Muscle of arm (tissue), 12 donors: ENCODE measurements around the gene C5orf34. TPM values are rescaled to one million over a fixed set of nuclear protein-coding genes. Genes with fewer than 3 reads are reported as not detected.
"Not testable (repeated sequence)": the region's sequence is repeated elsewhere in the genome, so short reads cannot be mapped to it uniquely, and the experiment has no call there.

Experiments used
- DNase-seq: peaks from one replicate; pipeline ENCODE4 v3.0.0-alpha.2; 2013
- polyA plus RNA-seq, 12 donors: library from polyadenylated mRNA; unstranded; fragments of 120-200 nt; gene quantifications; one replicate each; pipeline ENCODE4 v1.2.1, GENCODE V29; 2013; ENCODE audit not compliant: insufficient read length in 12 of 12

The C5orf34 gene
- polyA plus RNA-seq, 12 donors: 2.4 to 9.0 (median 5.0) TPM; not detected in 1

- no peak for DNase-seq
Measured at GRCh38 chr5:43520615-43521014, 5.7 kb upstream of the C5orf34 start.

DNA sequence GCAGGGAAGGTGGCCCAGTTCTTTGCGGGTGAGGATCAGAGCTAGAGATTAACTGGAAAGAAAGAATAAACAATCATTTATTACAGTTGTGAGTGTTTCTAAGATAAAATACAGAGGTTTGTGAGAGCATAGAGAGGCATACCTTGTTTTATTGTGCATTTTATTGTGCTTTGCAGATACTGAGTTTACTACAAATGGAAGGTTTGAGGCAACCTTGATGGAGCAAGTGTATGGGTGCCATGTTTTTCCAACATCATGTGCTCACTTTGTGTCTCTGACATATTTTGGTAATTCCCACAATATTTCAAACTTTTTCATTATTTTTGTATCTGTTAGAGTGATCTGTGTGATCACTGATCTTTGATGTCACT is 715 bp upstream of the C5orf34 start:
- no peak for DNase-seq

DNA sequence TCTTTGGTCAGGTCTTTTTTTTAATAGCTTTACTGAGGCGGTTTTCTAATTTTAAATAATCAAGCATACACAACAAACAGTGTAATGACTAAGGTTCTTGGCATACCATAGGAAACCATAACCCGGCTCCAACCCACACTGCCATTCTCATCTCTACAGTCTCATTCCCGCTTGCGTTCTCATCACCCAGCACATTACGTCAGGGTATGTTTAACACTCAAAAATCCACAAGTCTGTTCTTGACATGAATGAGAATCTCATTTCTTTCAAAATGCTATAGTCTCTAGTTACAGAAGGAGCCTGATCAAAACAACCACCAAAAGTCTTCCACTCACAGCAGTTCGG is 505 bp downstream of the C5orf34 start:
- no peak for DNase-seq

DNA sequence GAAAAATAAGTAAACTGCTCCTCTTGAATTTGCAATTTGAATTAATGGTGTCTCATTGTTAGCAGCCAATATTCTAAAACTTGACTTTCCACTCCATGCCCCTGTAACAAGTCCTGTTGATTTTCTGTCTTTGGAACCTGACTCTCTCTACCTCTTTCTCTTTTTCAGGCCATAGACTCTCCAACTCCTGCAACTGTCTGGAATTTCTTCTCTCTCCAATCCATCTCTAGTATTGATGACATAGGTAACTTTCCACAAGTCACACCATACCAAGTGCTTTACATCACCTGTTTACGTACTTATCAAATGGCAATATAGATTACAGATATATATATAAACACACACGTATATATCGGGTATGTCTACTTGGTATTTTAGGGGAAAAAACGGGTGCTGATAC is 923 bp downstream of the C5orf34 start:
- DNase-seq: no peak

DNA sequence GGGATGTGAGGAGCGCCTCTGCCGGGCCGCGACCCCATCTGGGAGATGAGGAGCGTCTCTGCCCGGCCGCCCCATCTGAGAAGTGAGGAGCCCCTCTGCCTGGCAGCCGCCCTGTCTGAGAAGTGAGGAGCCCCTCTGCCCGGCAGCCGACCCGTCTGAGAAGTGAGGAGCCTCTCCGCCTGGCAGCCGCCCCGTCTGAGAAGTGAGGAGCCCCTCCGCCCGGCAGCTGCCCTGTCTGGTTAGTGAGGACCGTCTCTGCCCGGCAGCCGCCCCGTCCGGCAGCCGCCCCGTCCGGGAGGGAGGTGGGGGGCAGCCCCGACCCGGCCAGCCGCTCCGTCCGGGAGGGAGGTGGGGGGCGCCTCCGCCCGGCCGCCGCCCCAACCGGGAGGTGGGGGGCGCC is 3.9 kb downstream of the C5orf34 start:
- DNase-seq: not testable (repeated sequence)

DNA sequence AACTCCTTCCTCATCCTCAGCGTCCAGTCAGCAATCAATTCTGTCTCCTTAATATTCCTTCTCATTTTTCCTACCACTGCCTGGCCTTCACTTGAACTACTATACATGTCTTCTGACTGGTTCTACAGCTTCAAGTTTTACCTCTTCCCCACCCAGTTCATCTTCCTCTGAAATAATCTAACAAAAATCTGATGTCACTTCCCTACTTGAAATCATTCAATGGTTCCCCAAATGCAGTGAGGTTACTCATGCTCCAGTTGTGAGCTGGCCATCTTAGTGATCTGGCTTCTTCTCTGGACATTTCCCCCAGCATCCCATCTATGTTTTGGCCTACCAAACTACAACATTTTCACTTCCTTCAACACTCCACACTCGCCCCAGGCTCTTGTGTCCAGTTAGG is 16.4 kb downstream of the C5orf34 start:
- DNase-seq: no peak

DNA sequence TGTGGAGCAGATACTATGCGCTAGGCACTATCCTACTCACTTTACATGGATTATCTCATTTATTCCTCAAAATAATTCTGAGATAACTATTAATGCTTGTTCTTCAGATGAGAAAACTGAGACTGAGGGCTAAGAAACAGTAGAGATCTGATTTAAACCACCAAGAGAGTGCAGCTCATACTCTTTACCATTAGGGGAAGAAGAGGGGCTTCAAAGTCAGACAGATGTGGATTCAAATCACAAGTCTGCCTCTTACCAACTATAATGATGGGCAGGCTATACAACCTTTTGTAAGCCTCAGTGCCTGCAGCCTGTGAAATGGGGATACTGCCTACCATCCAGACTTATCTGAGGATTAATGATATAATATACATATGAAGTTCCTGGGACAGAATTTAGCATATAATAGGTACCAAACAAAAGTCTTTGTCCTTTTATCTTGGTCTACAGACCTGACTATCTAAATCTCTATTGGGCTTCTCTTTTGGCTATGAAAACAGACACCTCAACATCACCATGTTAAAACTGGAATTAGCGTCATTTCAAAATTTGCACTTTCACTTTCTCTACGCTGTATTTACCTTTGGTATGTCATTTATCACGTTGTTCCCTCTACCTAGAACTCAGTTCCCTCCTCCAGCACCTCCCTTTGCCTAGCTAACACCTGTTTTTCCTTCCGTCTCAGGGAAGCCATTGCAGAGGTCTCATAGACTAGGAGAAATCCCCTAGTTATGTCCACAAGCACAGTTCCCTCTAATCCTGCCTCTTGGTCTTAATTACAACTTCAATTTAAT is 17.4 kb downstream of the C5orf34 start:
- no peak for DNase-seq

- DNase-seq: no peak
Measured at GRCh38 chr5:43491326-43491725, 23.6 kb downstream of the C5orf34 start.

DNA sequence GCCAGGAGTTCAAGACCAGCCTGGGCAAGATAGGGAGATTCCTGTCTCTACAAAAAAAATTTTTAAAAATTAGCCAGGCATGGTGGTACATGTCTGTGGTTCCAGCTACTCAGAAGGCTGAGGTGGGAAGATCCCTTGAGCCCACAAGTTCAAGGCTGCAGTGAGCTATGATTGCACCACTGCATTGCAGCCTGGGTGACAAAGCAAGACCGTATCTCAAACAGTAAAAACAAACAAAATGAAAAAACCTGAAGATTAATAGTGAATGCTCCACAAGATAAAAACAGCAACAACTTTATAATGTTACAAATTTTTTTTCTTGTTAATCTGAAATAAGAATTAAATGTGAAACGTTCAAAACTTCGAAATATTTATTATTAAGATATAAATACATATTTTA is 28.6 kb downstream of the C5orf34 start:
- DNase-seq: no peak

DNA sequence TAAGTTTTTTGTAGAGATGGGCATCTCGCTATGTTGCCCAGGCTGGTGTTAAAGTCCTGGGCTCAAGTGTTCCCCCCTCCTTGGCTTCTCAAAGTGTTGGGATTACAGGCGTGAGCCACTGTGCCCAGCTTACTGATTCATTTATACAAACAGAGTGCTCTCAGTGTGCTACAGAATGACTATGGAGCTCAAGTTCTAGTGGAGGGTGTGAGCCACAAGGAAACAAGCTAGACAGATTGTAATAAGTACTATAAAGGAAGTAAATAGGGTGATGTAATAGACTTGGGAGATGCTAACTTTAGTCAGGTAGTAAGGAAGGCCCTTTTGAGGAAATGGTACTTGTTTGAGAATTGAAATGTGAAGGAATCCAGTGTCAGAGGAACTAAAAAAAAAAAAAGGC is 29.5 kb downstream of the C5orf34 start:
- no peak for DNase-seq

- peak; percentile 83 for DNase-seq
Measured at GRCh38 chr5:43484106-43484849, 30.7 kb downstream of the C5orf34 start.

GRCh38 chr5:43483298-43484105 is 31.4 kb downstream of the C5orf34 start, which contains the start of gene TMEM267:
Gene TMEM267 (minus strand): TSS chr5:43483865. CDS start chr5:43453969, 29,896 bp downstream.
- DNase-seq: peak; percentile 97

- peak; percentile 6 for DNase-seq
Measured at GRCh38 chr5:43482490-43483297, 32.3 kb downstream of the C5orf34 start.

DNA sequence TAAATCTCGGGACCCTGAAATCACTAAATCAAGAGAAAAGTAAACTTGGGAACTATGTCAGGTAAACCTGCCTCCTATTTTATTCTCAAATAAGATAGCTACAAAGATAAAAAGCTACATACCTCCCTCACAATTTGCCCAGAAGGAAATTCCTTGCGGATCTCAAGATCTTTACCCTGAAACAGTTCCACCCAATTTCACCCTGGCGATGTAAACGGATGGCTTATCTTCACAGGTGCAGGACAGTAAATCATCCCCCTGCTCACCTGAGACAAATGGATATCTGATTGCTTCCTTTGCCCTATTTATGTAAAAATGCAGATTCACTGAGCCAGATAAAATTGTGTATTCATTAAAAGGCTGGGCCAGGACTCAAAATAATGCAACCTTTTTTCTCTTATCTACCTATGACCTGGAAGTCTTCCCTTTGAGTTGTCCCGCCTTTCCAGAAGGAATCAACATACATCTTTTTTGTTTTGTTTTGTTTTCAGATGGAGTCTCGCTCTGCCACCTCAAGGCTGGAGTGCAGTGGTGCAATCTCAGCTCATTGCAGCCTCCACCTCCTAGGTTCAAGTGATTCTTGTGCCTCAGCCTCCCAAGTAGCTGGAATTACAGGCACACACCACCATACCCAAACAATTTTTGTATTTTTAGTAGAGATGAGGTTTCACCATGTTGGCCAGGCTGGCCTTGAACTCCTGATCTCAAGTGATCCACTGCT is 45.1 kb downstream of the C5orf34 start:
- DNase-seq: no peak

DNA sequence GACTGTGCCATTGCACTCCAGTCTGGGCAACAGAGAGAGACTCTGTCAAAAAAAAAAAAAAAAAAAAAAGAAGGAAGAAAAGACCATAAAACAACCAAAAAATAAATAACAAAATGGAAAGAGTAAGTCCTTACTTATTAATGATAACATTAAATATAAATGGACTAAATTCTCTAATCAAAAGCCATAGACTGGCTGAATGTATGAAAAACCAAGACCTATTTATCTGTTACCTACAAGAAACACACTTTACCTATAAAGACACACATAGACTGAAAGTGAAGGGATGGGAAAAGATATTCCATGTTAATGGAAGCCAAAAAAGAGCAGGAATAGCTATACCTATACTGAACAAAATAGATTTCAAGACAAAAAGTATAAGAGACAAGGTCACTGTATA is 47.8 kb downstream of the C5orf34 start:
- no peak for DNase-seq

- not testable (repeated sequence) for DNase-seq
Measured at GRCh38 chr5:43465455-43465854, 49.5 kb downstream of the C5orf34 start.

GRCh38 chr5:43461066-43461465 is 53.9 kb downstream of the C5orf34 start:
- no peak for DNase-seq

DNA sequence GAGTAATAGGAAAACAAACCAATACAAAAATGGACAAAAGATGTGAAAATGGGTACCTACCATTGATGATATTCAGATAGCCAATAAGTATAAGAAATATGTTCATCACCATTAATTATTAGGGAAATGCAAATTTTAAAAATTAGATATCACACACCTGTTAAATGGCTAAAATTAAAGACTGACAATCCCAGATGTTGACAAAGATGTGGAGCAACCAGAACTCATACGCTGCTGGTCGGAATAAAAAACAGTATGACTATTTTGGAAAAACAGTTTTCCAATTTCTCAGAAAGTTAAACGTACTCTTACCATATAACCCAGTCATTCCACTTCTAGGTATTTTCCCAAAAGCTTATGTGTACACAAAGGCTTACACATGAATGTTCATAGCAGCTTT is 58.4 kb downstream of the C5orf34 start:
- no peak for DNase-seq

GRCh38 chr5:43441575-43441974 is 73.4 kb downstream of the C5orf34 start:
- DNase-seq: not testable (repeated sequence)

GRCh38 chr5:43437062-43437660 is 77.8 kb downstream of the C5orf34 start:
- DNase-seq: no peak
